ACC112 (cell line): ENCODE results near the gene MICB.

Experiments used
- H2AFZ ChIP-seq: fragments of 200-600 bp; sonication (generic); one replicate; pipeline ENCODE4 v1.6.0; 2017; ENCODE audit warnings: antibody characterized with exemption, low read length; ENCODE audit not compliant: unreplicated experiment
- H3K27ac ChIP-seq: fragments of 200-600 bp; sonication (generic); 2 replicates; pipeline ENCODE4 v1.5.1; 2014; ENCODE audit warnings: low read depth, mild to moderate bottlenecking, antibody characterized with exemption, low read length, moderate library complexity
- H3K27me3 ChIP-seq: fragments of 200-600 bp; sonication (generic); 2 replicates; pipeline ENCODE4 v1.6.1; 2014; ENCODE audit warnings: mild to moderate bottlenecking, antibody characterized with exemption, low read length, moderate library complexity, mixed read lengths; ENCODE audit not compliant: insufficient read depth
- H3K36me3 ChIP-seq: fragments of 200-600 bp; sonication (generic); 2 replicates; pipeline ENCODE4 v1.6.1; 2016; ENCODE audit warnings: mild to moderate bottlenecking, antibody characterized with exemption, low read length, moderate library complexity, mixed read lengths; ENCODE audit not compliant: insufficient read depth
- H3K4me1 ChIP-seq: fragments of 200-600 bp; sonication (generic); one replicate; pipeline ENCODE4 v1.6.1; 2016; ENCODE audit warnings: low read length, mixed read lengths; ENCODE audit not compliant: insufficient read depth, unreplicated experiment, control insufficient read depth
- H3K4me3 ChIP-seq: fragments of 200-600 bp; sonication (generic); 2 replicates; pipeline ENCODE4 v1.5.1; 2014; ENCODE audit warnings: mild to moderate bottlenecking, low read depth, low read length
- H3K79me2 ChIP-seq: fragments of 200-600 bp; sonication (generic); one replicate; pipeline ENCODE4 v1.6.0; 2016; ENCODE audit warnings: low read length; ENCODE audit not compliant: control insufficient read depth, unreplicated experiment, insufficient read depth

MICB gene

GRCh38 chr6:31531771-31532643, 34.1 kb downstream of the MICB start:
- peaks cover 28% of the 10 kb centered on the region for H3K79me2 ChIP-seq
- H2AFZ ChIP-seq = no peak overlapping the region
- no peaks in the 10 kb centered on the region for H3K27me3 ChIP-seq
- peaks cover 5% of the 10 kb centered on the region for H3K4me1 ChIP-seq
- H3K36me3 ChIP-seq = peaks cover 44% of the 10 kb centered on the region
- H3K27ac ChIP-seq = no peak overlapping the region
- no peak overlapping the region for H3K4me3 ChIP-seq

GRCh38 chr6:31532644-31533454, 34.9 kb downstream of the MICB start:
- H3K36me3 ChIP-seq = peaks cover 44% of the 10 kb centered on the region
- no peak overlapping the region for H3K27ac ChIP-seq
- no peak overlapping the region for H2AFZ ChIP-seq
- no peaks in the 10 kb centered on the region for H3K4me1 ChIP-seq
- H3K27me3 ChIP-seq = no peaks in the 10 kb centered on the region
- no peak overlapping the region for H3K4me3 ChIP-seq
- peaks cover 33% of the 10 kb centered on the region for H3K79me2 ChIP-seq

GRCh38 chr6:31533455-31533841, 35.5 kb downstream of the MICB start:
- H3K36me3 ChIP-seq = peaks cover 49% of the 10 kb centered on the region
- H2AFZ ChIP-seq = no peak overlapping the region
- H3K4me1 ChIP-seq = peaks cover under 1% of the 10 kb centered on the region
- no peaks in the 10 kb centered on the region for H3K27me3 ChIP-seq
- H3K4me3 ChIP-seq = no peak overlapping the region
- H3K27ac ChIP-seq = no peak overlapping the region
- peaks cover 38% of the 10 kb centered on the region for H3K79me2 ChIP-seq

GRCh38 chr6:31534011-31534410, 36.1 kb downstream of the MICB start:
- Histone ChIP-seq H3K79me2 (peaks cover 44% of the 10 kb centered on the region), H2AFZ (no peak overlapping the region), H3K4me1 (peaks cover 6% of the 10 kb centered on the region), H3K4me3 (no peak overlapping the region), H3K27ac (no peak overlapping the region), H3K27me3 (no peaks in the 10 kb centered on the region), H3K36me3 (peaks cover 53% of the 10 kb centered on the region)

- Histone ChIP-seq H3K27ac (no peak overlapping the region), H2AFZ (no peak overlapping the region), H3K79me2 (peaks cover 50% of the 10 kb centered on the region), H3K27me3 (no peaks in the 10 kb centered on the region), H3K4me3 (no peak overlapping the region), H3K4me1 (peaks cover 12% of the 10 kb centered on the region), H3K36me3 (peaks cover 58% of the 10 kb centered on the region)
Observed at GRCh38 chr6:31534521-31535040, 36.6 kb downstream of the MICB start.

- Histone ChIP-seq H3K4me3 (no peak overlapping the region), H3K36me3 (peaks cover 69% of the 10 kb centered on the region), H3K4me1 (peaks cover 19% of the 10 kb centered on the region), H3K27ac (no peak overlapping the region), H3K27me3 (no peaks in the 10 kb centered on the region), H2AFZ (no peak overlapping the region), H3K79me2 (peaks cover 61% of the 10 kb centered on the region)
Observed at GRCh38 chr6:31535538-31536324, 37.8 kb downstream of the MICB start.

GRCh38 chr6:31538805-31539400, 41.0 kb downstream of the MICB start:
- H3K4me3 ChIP-seq = peak overlapping the region; percentile 82
- no peaks in the 10 kb centered on the region for H3K27me3 ChIP-seq
- peaks cover 51% of the 10 kb centered on the region for H3K36me3 ChIP-seq
- no peak overlapping the region for H3K27ac ChIP-seq
- no peak overlapping the region for H2AFZ ChIP-seq
- H3K4me1 ChIP-seq = peaks cover 26% of the 10 kb centered on the region
- peaks cover 75% of the 10 kb centered on the region for H3K79me2 ChIP-seq

GRCh38 chr6:31540640-31541039, 42.7 kb downstream of the MICB start:
- Histone ChIP-seq H3K36me3 (peaks cover 37% of the 10 kb centered on the region), H3K27ac (peak overlapping the region; percentile 97), H3K4me3 (peak overlapping the region; percentile 82), H3K79me2 (peaks cover 66% of the 10 kb centered on the region), H3K4me1 (peaks cover 27% of the 10 kb centered on the region), H2AFZ (no peak overlapping the region), H3K27me3 (no peaks in the 10 kb centered on the region)

GRCh38 chr6:31541059-31541657, 43.2 kb downstream of the MICB start:
- H3K79me2 ChIP-seq = peaks cover 61% of the 10 kb centered on the region
- H3K4me1 ChIP-seq = peaks cover 31% of the 10 kb centered on the region
- H2AFZ ChIP-seq = no peak overlapping the region
- H3K36me3 ChIP-seq = peaks cover 32% of the 10 kb centered on the region
- H3K27me3 ChIP-seq = no peaks in the 10 kb centered on the region
- H3K4me3 ChIP-seq = peak overlapping the region; percentile 82
- H3K27ac ChIP-seq = peak overlapping the region; percentile 97
